Measurements from ENCODE around the gene UBTF.
A peak's percentile ranks its signal among the peaks of the same experiment; 100 is the strongest.
"Not testable (repeated sequence)": the region's sequence is repeated elsewhere in the genome, so short reads cannot be mapped to it uniquely, and the experiment has no call there.

UBTF gene

DNA sequence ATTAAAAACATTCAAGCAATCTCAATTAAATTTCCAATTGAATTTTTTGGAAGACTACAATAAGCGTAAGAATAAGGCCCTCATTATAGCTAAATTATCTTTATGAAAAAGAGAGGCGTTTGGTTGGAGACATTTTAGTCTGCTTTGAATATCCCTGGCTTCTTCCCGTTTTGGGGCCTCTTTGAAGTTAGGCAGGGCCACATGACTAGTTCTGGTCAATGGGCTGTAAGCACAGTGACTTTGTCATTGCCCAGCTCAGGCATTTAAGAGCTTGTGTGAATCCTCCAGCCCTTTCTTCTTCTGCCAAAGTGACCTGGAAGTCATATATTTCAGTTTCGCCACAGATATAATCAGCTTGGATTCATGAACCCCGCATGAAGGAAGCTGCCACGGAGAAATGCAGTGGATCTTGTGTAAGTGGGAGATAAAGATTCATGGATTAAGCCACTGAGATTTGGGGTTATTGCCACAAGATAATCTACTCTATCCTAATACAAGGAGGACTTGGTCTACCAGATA, 21.7 kb upstream of the UBTF start:
- no peak for DNase-seq

GRCh38 chr17:44237886-44238285, 18.4 kb upstream of the UBTF start:
- DNase-seq, result not testable (repeated sequence)

DNA sequence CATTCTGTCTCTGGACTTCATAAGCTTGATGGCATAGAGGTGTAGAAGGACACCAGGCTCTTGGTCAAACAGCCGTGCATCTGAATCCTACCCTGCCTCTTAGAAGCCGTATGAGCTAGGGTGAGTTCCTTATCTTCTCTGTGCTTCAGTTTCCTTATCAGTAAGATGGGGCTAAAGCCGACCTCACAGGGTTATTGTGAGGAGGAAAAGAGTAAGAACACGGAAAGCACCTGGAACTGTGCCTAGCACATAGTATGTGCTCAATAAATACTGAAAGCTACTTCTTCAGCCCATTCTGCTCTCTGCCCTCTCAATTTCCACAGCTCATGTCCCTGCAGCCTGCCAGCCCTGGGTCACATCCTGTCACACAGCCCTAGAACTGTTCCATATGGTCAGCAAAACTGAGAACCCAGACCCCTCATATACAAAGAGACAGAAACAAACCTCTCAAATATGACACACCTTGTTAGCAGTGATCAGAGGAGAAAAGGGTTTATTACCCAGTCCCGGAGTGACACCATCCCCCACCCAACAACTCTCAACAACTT, 17.0 kb upstream of the UBTF start:
- no peak for DNase-seq

GRCh38 chr17:44235583-44235936, 16.1 kb upstream of the UBTF start:
- DNase-seq, result no peak

DNA sequence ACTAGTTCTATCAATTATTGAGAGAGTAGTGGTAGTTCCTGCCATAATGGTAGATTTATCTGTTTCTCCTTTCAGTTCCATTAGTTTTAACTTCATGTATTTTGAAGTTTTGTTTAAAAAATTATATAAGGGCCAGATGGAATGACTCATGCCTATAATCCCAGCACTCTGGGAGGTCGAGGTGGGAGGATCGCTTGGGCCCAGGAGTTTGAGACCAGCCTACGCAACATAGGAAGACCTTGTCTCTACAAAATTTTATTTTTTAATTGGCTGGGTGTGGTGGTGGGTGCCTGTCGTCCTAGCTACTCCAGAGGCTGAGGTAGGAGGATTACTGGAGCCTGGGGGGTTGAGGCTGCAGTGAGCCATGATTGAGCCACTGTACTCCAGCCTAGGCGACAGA, 14.1 kb upstream of the UBTF start:
- DNase-seq, result no peak

- DNase-seq, result no peak
Observed at GRCh38 chr17:44232061-44232460, 12.6 kb upstream of the UBTF start.

GRCh38 chr17:44230140-44230539, 10.7 kb upstream of the UBTF start:
- DNase-seq, result no peak

DNA sequence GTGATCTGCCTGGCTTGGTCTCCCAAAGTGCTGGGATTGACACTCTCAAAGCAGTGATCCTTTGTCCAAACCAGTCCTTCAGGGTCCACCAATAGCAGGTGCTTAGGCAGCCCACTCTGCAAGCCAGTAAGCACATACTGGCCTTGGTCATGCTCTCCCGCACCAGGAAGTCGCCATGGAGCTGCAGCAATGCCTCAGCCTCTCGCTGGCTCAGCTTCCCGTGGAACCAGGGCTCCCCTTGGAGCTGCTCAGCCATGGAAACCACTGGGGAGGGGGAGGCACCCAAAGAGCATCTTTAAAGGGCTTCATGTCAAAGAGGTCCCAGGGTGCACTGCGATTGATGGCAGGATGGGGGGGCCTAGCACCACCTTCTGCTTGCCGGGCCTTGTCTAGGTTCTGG, 9.6 kb upstream of the UBTF start:
- DNase-seq, result no peak

- DNase-seq, result no peak
Observed at GRCh38 chr17:44223541-44224071, 4.1 kb upstream of the UBTF start.

DNA sequence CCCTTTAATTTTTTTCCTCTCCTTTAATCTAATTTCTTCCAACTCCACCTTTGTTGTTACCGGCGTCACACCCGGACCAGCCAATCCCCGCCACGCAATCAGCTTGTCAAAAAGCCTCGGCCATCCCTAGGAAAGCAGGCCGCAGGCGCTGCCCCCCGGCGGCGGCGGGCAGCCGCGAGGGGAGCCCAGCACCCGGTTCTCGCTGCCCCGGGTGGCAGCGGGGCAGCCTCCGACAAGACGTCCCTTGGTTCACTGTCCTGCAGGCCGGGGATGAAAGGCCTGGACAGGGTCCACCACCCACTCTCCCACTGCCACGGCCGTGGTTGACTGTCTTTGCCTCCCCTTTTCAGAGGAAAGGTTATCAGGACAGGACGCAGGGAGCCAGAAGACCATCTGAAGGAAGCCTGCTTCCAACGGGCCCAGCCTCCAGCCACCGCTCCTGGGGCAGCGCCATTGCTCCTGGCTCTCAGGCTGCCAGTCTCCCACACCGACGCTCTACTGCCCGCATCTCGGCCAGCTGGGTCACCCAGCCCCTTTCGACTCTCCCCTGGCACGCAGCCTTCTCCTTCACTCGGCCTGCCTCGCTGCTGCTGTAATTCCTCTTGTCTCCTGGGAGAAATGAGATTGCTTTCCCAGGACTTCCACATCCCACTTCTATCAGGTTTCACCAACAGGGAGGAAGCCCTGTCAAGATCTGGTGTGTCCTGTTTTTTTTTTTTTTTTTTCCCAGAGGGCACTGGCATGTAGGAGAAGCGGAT, 2.8 kb upstream of the UBTF start:
- DNase-seq, result no peak

DNA sequence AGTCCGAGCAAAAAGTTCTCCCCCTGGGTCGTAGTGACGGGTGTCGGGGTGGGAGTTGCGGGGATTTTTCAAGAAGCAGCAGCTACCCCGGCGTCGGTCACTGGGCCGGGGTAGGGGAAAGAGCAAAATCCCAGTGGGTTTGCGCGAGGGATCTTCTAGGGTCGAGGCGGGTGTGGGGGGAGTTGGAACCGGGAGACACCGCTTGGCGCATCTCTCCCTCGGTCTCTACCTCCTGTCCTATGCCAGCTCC, 2.3 kb upstream of the UBTF start:
- no peak for DNase-seq

- peak; percentile 53 for DNase-seq
Observed at GRCh38 chr17:44221084-44221861, 1.8 kb upstream of the UBTF start.

DNA sequence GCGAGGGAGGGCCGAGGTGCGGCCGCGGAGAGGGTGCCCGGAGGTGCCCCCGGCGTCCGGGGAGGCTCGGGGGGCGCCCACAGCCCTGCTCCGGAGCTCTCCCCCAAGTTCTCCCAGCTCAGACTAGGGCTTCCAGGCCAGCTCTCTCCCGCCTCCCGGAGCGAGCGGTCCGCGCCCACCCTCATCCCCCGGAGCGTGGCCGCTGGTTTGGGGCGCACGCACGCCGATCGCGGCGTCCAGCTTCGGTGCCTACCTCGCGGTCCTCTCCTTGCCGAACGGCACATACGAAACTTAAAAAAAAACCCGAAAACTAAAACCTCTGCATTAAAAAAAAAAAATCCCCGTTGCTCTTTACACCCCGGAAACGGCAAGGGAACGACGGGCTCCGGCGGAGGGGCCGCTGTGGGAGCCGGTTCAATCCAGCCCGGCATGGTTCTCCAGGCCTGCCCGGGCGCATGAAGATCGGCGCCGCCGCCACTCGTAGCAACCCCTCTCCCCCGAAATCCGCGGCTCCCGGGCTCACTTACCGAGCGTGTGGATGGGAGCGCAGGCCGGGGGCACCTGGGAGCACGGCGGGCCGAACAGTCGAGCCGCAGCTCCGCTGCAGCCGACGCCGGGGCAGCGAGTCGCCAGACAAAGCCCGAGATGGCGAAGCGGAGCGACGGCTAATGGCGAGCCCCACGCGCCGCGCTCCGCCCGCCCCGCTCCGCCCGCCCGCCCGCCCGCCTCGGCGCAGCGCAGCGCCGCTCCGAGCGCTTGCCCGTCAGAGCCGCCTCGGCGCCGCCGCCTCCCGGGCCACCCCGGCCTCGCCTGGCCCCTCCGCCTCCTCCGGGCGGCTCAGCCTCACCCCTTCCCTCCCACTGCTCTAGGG, 973 bp upstream of the UBTF start:
- no peak for DNase-seq

GRCh38 chr17:44219108-44219615, 313 bp downstream of the UBTF start:
- DNase-seq, result no peak

GRCh38 chr17:44218344-44219107, 949 bp downstream of the UBTF start:
- peak; percentile 71 for DNase-seq

DNA sequence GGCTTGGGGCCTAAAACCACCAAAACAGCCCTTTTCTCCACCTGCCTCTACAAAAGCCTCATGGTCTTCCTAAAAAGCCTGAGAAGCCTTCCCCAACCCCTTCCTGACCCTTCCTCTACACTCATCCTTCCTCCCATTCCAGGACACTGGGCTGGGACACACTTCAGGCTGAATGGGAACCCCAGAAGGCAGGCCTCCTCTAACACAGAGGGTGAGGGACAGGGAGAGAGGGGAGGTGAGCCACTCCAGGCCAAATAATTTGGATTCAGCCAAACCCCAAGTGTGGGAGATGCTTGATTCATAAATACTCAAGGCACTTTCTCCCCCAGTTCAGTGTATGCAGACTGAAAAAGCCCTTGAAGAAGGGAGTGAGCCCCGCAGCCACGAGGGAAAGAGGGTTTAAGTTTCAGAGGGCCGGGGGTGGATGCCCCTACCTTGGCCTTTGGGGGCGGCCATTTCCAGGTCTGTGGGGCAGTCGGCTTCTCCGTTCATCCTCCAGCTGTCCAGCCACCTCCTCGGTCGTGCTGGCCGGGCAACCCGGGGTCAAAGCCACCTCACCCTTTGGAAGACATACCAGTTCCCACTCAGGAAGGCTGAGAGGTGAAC, 1.6 kb downstream of the UBTF start:
- DNase-seq, result no peak

- DNase-seq, result no peak
Observed at GRCh38 chr17:44216694-44217093, 2.8 kb downstream of the UBTF start.

GRCh38 chr17:44216173-44216572, 3.3 kb downstream of the UBTF start:
- no peak for DNase-seq

DNA sequence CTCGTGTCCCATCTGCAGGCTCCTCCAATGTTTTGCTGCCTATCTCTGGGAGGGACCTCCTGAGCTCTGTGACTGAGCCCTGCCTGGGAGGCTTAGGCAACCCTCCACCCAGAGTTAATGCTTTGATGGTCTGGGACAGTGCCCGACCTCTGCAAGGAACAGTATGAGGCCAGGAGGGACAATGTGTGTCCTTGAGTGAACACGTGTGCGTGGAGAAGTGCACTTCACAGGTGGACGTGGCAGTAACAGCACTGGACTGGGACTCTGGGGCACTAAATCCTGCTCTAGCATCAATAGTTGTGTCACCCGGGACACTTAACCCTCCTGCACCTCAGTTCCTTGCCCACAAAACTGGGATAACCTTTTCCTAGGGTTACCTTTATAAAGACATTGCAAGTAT, 4.6 kb downstream of the UBTF start:
- DNase-seq, result no peak

- no peak for DNase-seq
Observed at GRCh38 chr17:44214230-44214494, 5.3 kb downstream of the UBTF start.

DNA sequence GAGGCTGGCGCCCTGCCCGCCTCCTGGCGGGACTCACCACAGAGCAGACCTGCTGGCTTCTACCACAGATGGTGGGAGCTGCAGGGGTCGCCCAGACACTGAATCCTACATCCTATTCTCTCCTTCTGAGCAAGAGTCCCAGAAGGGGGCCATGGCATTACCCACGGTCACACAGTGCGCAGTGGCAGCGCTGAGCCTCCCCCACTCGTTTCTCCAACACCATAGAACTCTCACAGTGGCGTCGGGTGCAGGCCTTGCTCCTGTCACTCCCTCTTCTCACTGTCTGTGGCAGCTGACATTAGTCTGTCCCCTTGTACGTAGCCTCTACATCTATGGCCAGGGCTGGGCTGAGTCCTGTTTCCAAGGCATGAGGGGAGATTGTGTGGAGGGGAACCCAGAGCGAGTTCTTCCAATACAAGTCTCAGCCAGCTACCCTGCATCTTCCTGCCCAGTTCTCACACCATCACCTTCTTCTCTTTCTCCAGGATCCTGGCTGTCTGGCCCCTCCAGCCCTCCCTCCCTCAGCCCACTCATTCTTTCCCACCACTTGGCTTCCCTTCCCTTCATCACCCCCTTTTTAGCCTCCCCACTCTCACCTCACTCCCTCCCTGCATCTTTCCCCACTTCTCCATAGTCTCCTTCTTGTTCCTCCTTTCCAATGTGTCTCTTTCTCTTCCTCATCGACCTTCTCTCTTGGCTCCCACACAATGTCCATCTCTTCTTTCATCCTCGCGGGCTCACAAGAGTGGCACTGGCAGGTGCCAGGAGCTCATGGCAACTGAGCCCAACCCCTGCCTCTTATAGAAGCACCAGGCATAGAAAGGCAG, 5.9 kb downstream of the UBTF start:
- DNase-seq, result no peak

Measured in KG1 (cell line).